Stimulated activated CD4-positive, alpha-beta T cell treated with anti-CD3 and anti-CD28 coated beads, Interleukin-2, amount 100 ng/mL, for 4 hours (primary cell): ENCODE results near the gene MRPL40.
A peak's percentile ranks its signal among the peaks of the same experiment; 100 is the strongest.

Experiments
- DNase-seq: peaks from one replicate; pipeline ENCODE4 v3.0.0-alpha.2; 2020; ENCODE audit warnings: low read depth

Gene MRPL40

GRCh38 chr22:19432133-19432851, at the start of gene MRPL40:
Gene MRPL40 (plus strand): TSS chr22:19432545. CDS start chr22:19432555, 10 bp downstream.
- DNase-seq: peak; percentile 86

- DNase-seq: no peak
These were observed 49.1 kb upstream of the MRPL40 start for GRCh38 chr22:19383292-19383691.

GRCh38 chr22:19385221-19385906, 47.0 kb upstream of the MRPL40 start:
- DNase-seq: no peak

- no peak for DNase-seq
These were observed 46.1 kb upstream of the MRPL40 start for GRCh38 chr22:19386248-19386647.

GRCh38 chr22:19387038-19387437, 45.3 kb upstream of the MRPL40 start:
- no peak for DNase-seq

- DNase-seq: no peak
These were observed 44.8 kb upstream of the MRPL40 start for GRCh38 chr22:19387575-19387974.

GRCh38 chr22:19393704-19394103, 38.6 kb upstream of the MRPL40 start:
- no peak for DNase-seq

- DNase-seq: no peak
These were observed 37.9 kb upstream of the MRPL40 start for GRCh38 chr22:19394274-19395050.

- DNase-seq: no peak
These were observed 37.1 kb upstream of the MRPL40 start for GRCh38 chr22:19395276-19395675.

- DNase-seq: no peak
These were observed 35.8 kb upstream of the MRPL40 start for GRCh38 chr22:19396561-19396933.

GRCh38 chr22:19396934-19397733, 35.2 kb upstream of the MRPL40 start:
- DNase-seq: no peak

- no peak for DNase-seq
These were observed 34.6 kb upstream of the MRPL40 start for GRCh38 chr22:19397734-19398104.

- DNase-seq: no peak
These were observed 34.1 kb upstream of the MRPL40 start for GRCh38 chr22:19398206-19398605.

GRCh38 chr22:19398652-19399051, 33.7 kb upstream of the MRPL40 start:
- DNase-seq: no peak

GRCh38 chr22:19400881-19401280, 31.5 kb upstream of the MRPL40 start:
- no peak for DNase-seq

GRCh38 chr22:19401483-19401882, 30.9 kb upstream of the MRPL40 start:
- no peak for DNase-seq

- no peak for DNase-seq
These were observed 29.6 kb upstream of the MRPL40 start for GRCh38 chr22:19402642-19403191.

GRCh38 chr22:19404676-19405075, 27.7 kb upstream of the MRPL40 start:
- no peak for DNase-seq

GRCh38 chr22:19405133-19405532, 27.2 kb upstream of the MRPL40 start:
- DNase-seq: no peak

GRCh38 chr22:19405652-19406051, 26.7 kb upstream of the MRPL40 start:
- no peak for DNase-seq

- DNase-seq: no peak
These were observed 26.0 kb upstream of the MRPL40 start for GRCh38 chr22:19406281-19406811.

- DNase-seq: no peak
These were observed 25.5 kb upstream of the MRPL40 start for GRCh38 chr22:19406846-19407245.
